HepG2 (cell line): ENCODE data around the gene WNK4. TPM values are rescaled to one million over a fixed set of nuclear protein-coding genes. Genes with fewer than 3 reads are reported as not detected.

Source experiments
- DMAP1 ChIP-seq: IDR thresholded peaks from 2 replicates; pipeline ENCODE4 v1.6.1; 2016
- EEA1 ChIP-seq: sonication (generic); formaldehyde crosslinking; IDR thresholded peaks from 2 replicates; pipeline ENCODE4 v1.5.1; 2020; ENCODE audit warnings: mild to moderate bottlenecking, missing genetic modification reagents, borderline replicate concordance
- EP300 ChIP-seq, 3 experiments: sonication (generic) in 1 of 3; formaldehyde crosslinking in 1 of 3; IDR thresholded peaks; 2 replicates each; pipeline versions ENCODE4 v1.5.1 to v1.6.1; 2011 to 2020; ENCODE audit warnings: low read depth in 2 of 3, low read length in 2 of 3, borderline replicate concordance in 1 of 3, improper control_type of control experiment in 1 of 3, mild to moderate bottlenecking in 1 of 3, missing genetic modification reagents in 1 of 3, moderate library complexity in 1 of 3
- HDAC2 ChIP-seq: sonication (generic); formaldehyde crosslinking; IDR thresholded peaks from 2 replicates; pipeline ENCODE4 v1.4.0; 2020; ENCODE audit warnings: missing genetic modification reagents
- HOXA9 ChIP-seq: sonication (generic); formaldehyde crosslinking; IDR thresholded peaks from 2 replicates; pipeline ENCODE4 v1.8.1; 2022; ENCODE audit warnings: missing genetic modification reagents, mild to moderate bottlenecking, moderate library complexity, borderline replicate concordance
- IRF9 ChIP-seq: sonication (generic); formaldehyde crosslinking; IDR thresholded peaks from 2 replicates; pipeline ENCODE4 v1.8.0; 2022; ENCODE audit warnings: missing genetic modification reagents, mild to moderate bottlenecking, borderline replicate concordance
- KDM2A ChIP-seq: sonication (generic); formaldehyde crosslinking; IDR thresholded peaks from 2 replicates; pipeline ENCODE4 v1.4.0; 2020; ENCODE audit warnings: low read depth, missing genetic modification reagents, borderline replicate concordance
- MAFK ChIP-seq, 2 experiments: IDR thresholded peaks in 1 of 2; conservative IDR thresholded peaks in 1 of 2; 2 replicates each; pipeline ENCODE4 v1.6.1; 2011; ENCODE audit warnings: improper control_type of control experiment in 2 of 2, low read length in 2 of 2
- NFKBIZ ChIP-seq: IDR thresholded peaks from 2 replicates; pipeline ENCODE4 v1.6.1; 2018; ENCODE audit warnings: missing genetic modification reagents, missing compliant biosample characterization
- ONECUT2 ChIP-seq: sonication (generic); formaldehyde crosslinking; IDR thresholded peaks from 2 replicates; pipeline ENCODE4 v1.4.0; 2020; ENCODE audit warnings: missing genetic modification reagents
- SRY ChIP-seq: sonication (generic); formaldehyde crosslinking; IDR thresholded peaks from 2 replicates; pipeline ENCODE4 v1.8.0; 2022; ENCODE audit warnings: mild to moderate bottlenecking, missing genetic modification reagents
- TCF12 ChIP-seq, 2 experiments: fragments of 450-650 bp in 1 of 2; sonication (generic) in 1 of 2; formaldehyde crosslinking in 1 of 2; IDR thresholded peaks; 2 replicates each; pipeline versions ENCODE4 v1.6.1 to v1.8.0; 2017 to 2022; ENCODE audit warnings: antibody characterized with exemption in 1 of 2, mild to moderate bottlenecking in 1 of 2, missing genetic modification reagents in 1 of 2, moderate library complexity in 1 of 2
- TGIF2 ChIP-seq: IDR thresholded peaks from 2 replicates; pipeline ENCODE4 v1.6.1; 2016; ENCODE audit warnings: control low read depth, missing compliant biosample characterization
- ZBTB20 ChIP-seq: sonication (generic); formaldehyde crosslinking; IDR thresholded peaks from 2 replicates; pipeline ENCODE4 v1.8.1; 2023; ENCODE audit warnings: missing genetic modification reagents, low read depth, mild to moderate bottlenecking, borderline replicate concordance
- ZKSCAN8 ChIP-seq: IDR thresholded peaks from 2 replicates; pipeline ENCODE4 v1.6.1; 2016; ENCODE audit warnings: borderline replicate concordance, missing genetic modification reagents, missing compliant biosample characterization
- ZNF547 ChIP-seq: sonication (generic); formaldehyde crosslinking; IDR thresholded peaks from 2 replicates; pipeline ENCODE4 v1.5.1; 2020; ENCODE audit warnings: mild to moderate bottlenecking, missing genetic modification reagents
- ZNF614 ChIP-seq: IDR thresholded peaks from 2 replicates; pipeline ENCODE4 v1.6.1; 2018; ENCODE audit warnings: missing biosample characterization, missing genetic modification reagents, inconsistent platforms, borderline replicate concordance
- ZNF616 ChIP-seq: sonication (generic); formaldehyde crosslinking; IDR thresholded peaks from 2 replicates; pipeline ENCODE4 v1.5.0; 2020; ENCODE audit warnings: low read depth, mild to moderate bottlenecking, missing genetic modification reagents
- ZZZ3 ChIP-seq: sonication (generic); formaldehyde crosslinking; IDR thresholded peaks from 2 replicates; pipeline ENCODE4 v1.4.0; 2020; ENCODE audit warnings: missing genetic modification reagents, mild to moderate bottlenecking, borderline replicate concordance
- polyA plus RNA-seq, 8 experiments: library from polyadenylated mRNA; depleted of rRNA in 3 of 8; stranded (reverse) in 7 of 8; unstranded in 1 of 8; fragments of >200 nt; fragmentation: Illumina TruSeq in 4 of 8; extraction: Trizol in 4 of 8; gene quantifications; 2 replicates each; pipeline versions ENCODE4 v1.2.1 to v1.2.3, GENCODE V29; 2011 to 2016; ENCODE audit warnings: low read depth in 4 of 8, missing spikeins in 1 of 8, mixed read lengths in 1 of 8; ENCODE audit not compliant: insufficient read depth in 1 of 8
- total RNA-seq, 5 experiments: library from RNA; depleted of rRNA; stranded (reverse); fragments of >200 nt; fragmentation: Illumina TruSeq; extraction: Trizol; gene quantifications; 2 replicates each; pipeline ENCODE4 v1.2.3, GENCODE V29; 2016; ENCODE audit warnings: low read depth in 1 of 5
- TF ChIP-seq, protein P1 (sequence below): sonication (generic); formaldehyde crosslinking; IDR thresholded peaks from 2 replicates; pipeline ENCODE4 v1.5.0; 2020; ENCODE audit warnings: missing genetic modification reagents
- TF ChIP-seq, protein P2 (sequence below): sonication (generic); formaldehyde crosslinking; IDR thresholded peaks from 2 replicates; pipeline ENCODE4 v1.5.1; 2020; ENCODE audit warnings: missing genetic modification reagents, mild to moderate bottlenecking, borderline replicate concordance
- TF ChIP-seq, protein P3 (sequence below): sonication (generic); formaldehyde crosslinking; IDR thresholded peaks from 2 replicates; pipeline ENCODE4 v1.4.0; 2020; ENCODE audit warnings: missing genetic modification reagents
- TF ChIP-seq, protein P4 (sequence below): sonication (generic); formaldehyde crosslinking; IDR thresholded peaks from 2 replicates; pipeline ENCODE4 v1.8.0; 2022; ENCODE audit warnings: missing genetic modification reagents, low read depth, mild to moderate bottlenecking, borderline replicate concordance

The WNK4 gene
- total and polyA plus RNA-seq, 2 of the 13 experiments (the other 11 are each of a cell fraction or from before 2014, with no cell fraction given) = 2.7 to 13.7 TPM

- TF ChIP-seq ZZZ3 (CRISPR knock-in tag) (peak; percentile 84; the same call in 1 of the 2 replicates), ONECUT2 (peak; percentile 33; the same call in 1 of the 2 replicates), ZNF614 (CRISPR knock-in tag) (peak; percentile 97), EEA1 (peak; percentile 85; the same call in 1 of the 2 replicates), HDAC2 (CRISPR knock-in tag) (peak; percentile 97), TGIF2 (CRISPR knock-in tag) (no peak; the same call in none of the 2 replicates), ZNF547 (CRISPR knock-in tag) (peak; percentile 67; the same call in 1 of the 2 replicates), TCF12 (IDR thresholded peaks at IDR 0.05) (no peak), TCF12 (CRISPR knock-in tag; IDR thresholded peaks at IDR 0.05) (no peak), SRY (peak; percentile 79; the same call in 1 of the 2 replicates), NFKBIZ (CRISPR knock-in tag) (peak; percentile 89), ZKSCAN8 (peak; percentile 90; the same call in 1 of the 2 replicates), HOXA9 (CRISPR knock-in tag) (no peak), ZNF616 (CRISPR knock-in tag) (0 out of 2 replicates have a peak, but pooled peaks have one; percentile 65), ZBTB20 (CRISPR knock-in tag) (peak; percentile 60; the same call in 1 of the 2 replicates), IRF9 (CRISPR knock-in tag) (peak; percentile 90), MAFK (conservative IDR thresholded peaks at IDR 0.05 in 1 of 2, IDR thresholded peaks at IDR 0.05 in 1 of 2; ENCODE audit: low read length in 2 of 2) (no peak), EP300 (IDR thresholded peaks at IDR 0.05; ENCODE audit: low read depth in 2 of 2, low read length in 2 of 2) (peak; percentile 44 to 53; a peak in 2 of 4 replicates), EP300 (CRISPR knock-in tag; IDR thresholded peaks at IDR 0.05; ENCODE audit: borderline replicate concordance) (peak; percentile 63), KDM2A (CRISPR knock-in tag) (peak; percentile 98), DMAP1 (peak; percentile 96)
- TF ChIP-seq, protein P1, sequence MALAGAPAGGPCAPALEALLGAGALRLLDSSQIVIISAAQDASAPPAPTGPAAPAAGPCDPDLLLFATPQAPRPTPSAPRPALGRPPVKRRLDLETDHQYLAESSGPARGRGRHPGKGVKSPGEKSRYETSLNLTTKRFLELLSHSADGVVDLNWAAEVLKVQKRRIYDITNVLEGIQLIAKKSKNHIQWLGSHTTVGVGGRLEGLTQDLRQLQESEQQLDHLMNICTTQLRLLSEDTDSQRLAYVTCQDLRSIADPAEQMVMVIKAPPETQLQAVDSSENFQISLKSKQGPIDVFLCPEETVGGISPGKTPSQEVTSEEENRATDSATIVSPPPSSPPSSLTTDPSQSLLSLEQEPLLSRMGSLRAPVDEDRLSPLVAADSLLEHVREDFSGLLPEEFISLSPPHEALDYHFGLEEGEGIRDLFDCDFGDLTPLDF (CRISPR knock-in tag) = peak; percentile 77
- TF ChIP-seq, protein P2, sequence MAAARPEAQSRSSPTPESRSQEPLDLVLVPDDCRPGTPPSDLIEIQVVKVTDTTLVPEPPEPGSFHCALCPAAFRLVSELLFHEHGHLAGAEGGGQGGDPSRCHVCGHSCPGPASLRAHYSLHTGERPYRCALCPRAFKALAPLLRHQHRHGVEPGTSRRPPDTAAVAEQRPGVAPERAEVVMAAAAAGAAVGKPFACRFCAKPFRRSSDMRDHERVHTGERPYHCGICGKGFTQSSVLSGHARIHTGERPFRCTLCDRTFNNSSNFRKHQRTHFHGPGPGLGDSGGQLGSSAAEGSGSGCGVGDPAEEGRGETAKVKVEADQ = no peak
- TF ChIP-seq, protein P3, sequence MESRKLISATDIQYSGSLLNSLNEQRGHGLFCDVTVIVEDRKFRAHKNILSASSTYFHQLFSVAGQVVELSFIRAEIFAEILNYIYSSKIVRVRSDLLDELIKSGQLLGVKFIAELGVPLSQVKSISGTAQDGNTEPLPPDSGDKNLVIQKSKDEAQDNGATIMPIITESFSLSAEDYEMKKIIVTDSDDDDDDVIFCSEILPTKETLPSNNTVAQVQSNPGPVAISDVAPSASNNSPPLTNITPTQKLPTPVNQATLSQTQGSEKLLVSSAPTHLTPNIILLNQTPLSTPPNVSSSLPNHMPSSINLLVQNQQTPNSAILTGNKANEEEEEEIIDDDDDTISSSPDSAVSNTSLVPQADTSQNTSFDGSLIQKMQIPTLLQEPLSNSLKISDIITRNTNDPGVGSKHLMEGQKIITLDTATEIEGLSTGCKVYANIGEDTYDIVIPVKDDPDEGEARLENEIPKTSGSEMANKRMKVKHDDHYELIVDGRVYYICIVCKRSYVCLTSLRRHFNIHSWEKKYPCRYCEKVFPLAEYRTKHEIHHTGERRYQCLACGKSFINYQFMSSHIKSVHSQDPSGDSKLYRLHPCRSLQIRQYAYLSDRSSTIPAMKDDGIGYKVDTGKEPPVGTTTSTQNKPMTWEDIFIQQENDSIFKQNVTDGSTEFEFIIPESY (CRISPR knock-in tag) = peak; percentile 82
- TF ChIP-seq, protein P4, sequence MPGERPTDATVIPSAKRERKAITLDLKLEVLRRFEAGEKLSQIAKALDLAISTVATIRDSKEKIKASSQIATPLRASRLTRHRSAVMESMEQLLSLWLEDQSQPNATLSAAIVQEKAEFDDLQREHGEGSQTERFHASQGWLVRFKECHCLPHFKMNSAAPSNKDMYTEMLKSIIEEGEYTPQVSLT (CRISPR knock-in tag) = no peak
Measured at GRCh38 chr17:42773290-42774035, 6.9 kb upstream of the WNK4 start, which contains the start of gene VPS25 (continued).
